ENCODE results near the gene CTAGE9.

- TF ChIP-seq EP300 (IDR thresholded peaks at IDR 0.05), result no peak
- peak; percentile 57 to 80 (median 74) for TF ChIP-seq CTCF (IDR thresholded peaks at IDR 0.05)
- no peak for TF ChIP-seq POLR2A (IDR thresholded peaks at IDR 0.05)
Measured at GRCh38 chr6:131694832-131695426, 15.9 kb downstream of the CTAGE9 start.
